Kidney (tissue), 14 donors: ENCODE results near the gene ZNF564. TPM values are rescaled to one million over a fixed set of nuclear protein-coding genes. Genes with fewer than 3 reads are reported as not detected.
"Not testable (repeated sequence)": the region's sequence is repeated elsewhere in the genome, so short reads cannot be mapped to it uniquely, and the experiment has no call there.

Experiments used
- DNase-seq, 5 donors: peaks; one replicate each; pipeline ENCODE4 v3.0.0-alpha.2; 2013 to 2020
- FAIRE-seq: peaks from 2 replicates; lab custom pipeline; 2012; peaks lifted over from hg19 to GRCh38; lab: Jason Lieb, UNC
- H3K27ac ChIP-seq, 2 donors: one replicate each; pipeline ENCODE4 v1.7.0; 2013; ENCODE audit warnings: low read depth in 2 of 2, low read length in 2 of 2, inconsistent platforms in 1 of 2
- H3K27me3 ChIP-seq: one replicate; pipeline ENCODE4 v1.7.1; 2013; ENCODE audit warnings: low read length, inconsistent platforms; ENCODE audit not compliant: control insufficient read depth, insufficient read depth
- H3K36me3 ChIP-seq, 3 donors: one replicate each; pipeline versions ENCODE4 v1.7.0 to v1.7.1; 2013; ENCODE audit warnings: low read length in 3 of 3, control low read depth in 1 of 3, inconsistent platforms in 1 of 3; ENCODE audit not compliant: insufficient read depth in 3 of 3, control insufficient read depth in 2 of 3
- H3K4me1 ChIP-seq, 3 donors: one replicate each; pipeline versions ENCODE4 v1.7.0 to v1.7.1; 2013; ENCODE audit warnings: low read length in 3 of 3, inconsistent platforms in 1 of 3, low read depth in 1 of 3; ENCODE audit not compliant: control insufficient read depth in 2 of 3, insufficient read depth in 2 of 3
- H3K4me3 ChIP-seq, 3 donors: one replicate each; pipeline versions ENCODE4 v1.7.0 to v1.8.1; 2013; ENCODE audit warnings: low read length in 3 of 3, control low read depth in 1 of 3, inconsistent platforms in 1 of 3
- H3K9ac ChIP-seq, 3 donors: one replicate each; pipeline versions ENCODE4 v1.7.0 to v1.7.1; 2013; ENCODE audit warnings: low read length in 3 of 3, control low read depth in 1 of 3, inconsistent platforms in 1 of 3
- H3K9me3 ChIP-seq, 3 donors: one replicate each; pipeline versions ENCODE4 v1.7.0 to v1.7.1; 2013; ENCODE audit warnings: low read length in 3 of 3, control low read depth in 1 of 3, inconsistent platforms in 1 of 3; ENCODE audit not compliant: control insufficient read depth in 2 of 3, insufficient read depth in 1 of 3
- intact Hi-C: fragments of 100-400 bp; cut with DNase I; formaldehyde crosslinking; loops from one replicate; pipeline ENCODE4 v1.11.1; 2022
- polyA plus RNA-seq: library from polyadenylated mRNA; stranded (reverse); fragments of 350-450 nt; fragmentation: Illumina TruSeq; extraction: RNeasy Lipid Tissue Mini Kit (QIAGEN cat#74804); gene quantifications from one replicate; pipeline ENCODE4 v1.2.3, GENCODE V29; 2014; ENCODE audit warnings: low read depth, low replicate concordance; ENCODE audit not compliant: insufficient read depth
- total RNA-seq: library from RNA; stranded (reverse); fragmentation: NEBNext Ultra II Directional; extraction: Animal tissue kit (Norgen Biotek cat#: 25700); gene quantifications from one replicate; pipeline ENCODE4 v1.2.1, GENCODE V29; 2021
- TF ChIP-seq, protein P1 (sequence below): IDR thresholded peaks from 3 replicates; pipeline ENCODE4 v1.5.1; 2012; ENCODE audit warnings: mild to moderate bottlenecking, moderate library complexity, borderline replicate concordance; ENCODE audit not compliant: insufficient read depth; ENCODE audit errors: extremely low read depth
- donor health status: control.
- donor health status: control.
- donor health status: control.
- donor health status: control.
- donor health status: control.
- donor health status: DM: yes; HTN: yes; CAD: no.
- donor health status: Normal renal cell carcinoma (clear cell type).

Gene ZNF564
- total and polyA plus RNA-seq, 2 donors from 2014 or later, result 10.2 to 22.6 TPM

- intact Hi-C loops, result no loop called here
- TF ChIP-seq, protein P1, sequence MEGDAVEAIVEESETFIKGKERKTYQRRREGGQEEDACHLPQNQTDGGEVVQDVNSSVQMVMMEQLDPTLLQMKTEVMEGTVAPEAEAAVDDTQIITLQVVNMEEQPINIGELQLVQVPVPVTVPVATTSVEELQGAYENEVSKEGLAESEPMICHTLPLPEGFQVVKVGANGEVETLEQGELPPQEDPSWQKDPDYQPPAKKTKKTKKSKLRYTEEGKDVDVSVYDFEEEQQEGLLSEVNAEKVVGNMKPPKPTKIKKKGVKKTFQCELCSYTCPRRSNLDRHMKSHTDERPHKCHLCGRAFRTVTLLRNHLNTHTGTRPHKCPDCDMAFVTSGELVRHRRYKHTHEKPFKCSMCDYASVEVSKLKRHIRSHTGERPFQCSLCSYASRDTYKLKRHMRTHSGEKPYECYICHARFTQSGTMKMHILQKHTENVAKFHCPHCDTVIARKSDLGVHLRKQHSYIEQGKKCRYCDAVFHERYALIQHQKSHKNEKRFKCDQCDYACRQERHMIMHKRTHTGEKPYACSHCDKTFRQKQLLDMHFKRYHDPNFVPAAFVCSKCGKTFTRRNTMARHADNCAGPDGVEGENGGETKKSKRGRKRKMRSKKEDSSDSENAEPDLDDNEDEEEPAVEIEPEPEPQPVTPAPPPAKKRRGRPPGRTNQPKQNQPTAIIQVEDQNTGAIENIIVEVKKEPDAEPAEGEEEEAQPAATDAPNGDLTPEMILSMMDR, result peak; percentile 41
- Histone ChIP-seq H3K4me1 (peaks cover 0 to 4% (median 4%) of the 10 kb centered on the region in 3 donors), H3K36me3 (no peaks in the 10 kb centered on the region), H3K9ac (peak overlapping the region; percentile 79 to 88 (median 82)), H3K4me3 (peak overlapping the region; percentile 80 to 83 (median 82)), H3K27ac (peak overlapping the region; percentile 74 to 89), H3K27me3 (no peaks in the 10 kb centered on the region), H3K9me3 (no peaks in the 10 kb centered on the region)
- FAIRE-seq (peak; percentile 98), DNase-seq (peak; percentile 97 to 98 (median 98))
Measured at GRCh38 chr19:12495002-12495802, 56.1 kb downstream of the ZNF564 start.

DNA sequence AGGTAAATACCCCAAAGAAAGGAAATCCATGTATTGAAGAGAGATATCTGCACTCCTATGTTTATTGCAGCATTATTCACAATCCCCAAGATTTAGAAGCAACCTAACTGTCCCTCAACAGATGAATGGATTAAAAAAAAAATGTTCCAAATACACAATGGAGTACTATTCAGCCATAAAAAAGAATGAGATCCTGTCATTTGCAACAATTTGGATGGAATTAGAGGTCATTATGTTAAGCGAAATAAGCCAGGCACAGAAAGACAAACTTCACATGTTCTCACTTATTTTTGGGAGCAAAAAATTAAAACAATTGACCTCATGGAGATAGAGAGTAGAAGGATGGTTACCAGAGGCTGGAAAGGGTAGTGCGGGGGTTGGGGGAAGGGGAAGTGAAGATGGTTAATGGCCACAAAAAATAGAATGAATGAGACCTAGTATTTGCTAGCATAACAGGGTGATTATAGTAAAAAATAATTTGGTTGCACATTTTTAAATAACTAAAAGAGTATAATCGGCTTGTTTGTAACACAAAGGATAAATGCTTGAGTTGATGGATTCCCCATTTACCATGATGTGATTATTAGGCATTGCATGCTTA lies 56.9 kb downstream of the ZNF564 start:
- Histone ChIP-seq H3K4me3 (peak overlapping the region in 2 of 3 donors; percentile 80 to 83), H3K27me3 (no peaks in the 10 kb centered on the region), H3K9ac (peak overlapping the region in 1 of 3 donors; percentile 88), H3K36me3 (no peaks in the 10 kb centered on the region), H3K4me1 (peaks cover 0 to 4% (median 4%) of the 10 kb centered on the region in 3 donors), H3K27ac (no peak overlapping the region), H3K9me3 (no peaks in the 10 kb centered on the region)
- intact Hi-C loops, result no loop called here
- no peak for DNase-seq
- TF ChIP-seq, protein P1, result no peak
- no peak for FAIRE-seq

- H3K4me3 ChIP-seq, intact Hi-C loops, H3K9me3 ChIP-seq, H3K27ac ChIP-seq, H3K9ac ChIP-seq, DNase-seq, H3K27me3 ChIP-seq, FAIRE-seq, H3K36me3 ChIP-seq: not testable (repeated sequence)
- peaks cover 0 to 13% (median 3%) of the 10 kb centered on the region in 3 donors for H3K4me1 ChIP-seq
Measured at GRCh38 chr19:12486265-12486783, 65.0 kb downstream of the ZNF564 start.

DNA sequence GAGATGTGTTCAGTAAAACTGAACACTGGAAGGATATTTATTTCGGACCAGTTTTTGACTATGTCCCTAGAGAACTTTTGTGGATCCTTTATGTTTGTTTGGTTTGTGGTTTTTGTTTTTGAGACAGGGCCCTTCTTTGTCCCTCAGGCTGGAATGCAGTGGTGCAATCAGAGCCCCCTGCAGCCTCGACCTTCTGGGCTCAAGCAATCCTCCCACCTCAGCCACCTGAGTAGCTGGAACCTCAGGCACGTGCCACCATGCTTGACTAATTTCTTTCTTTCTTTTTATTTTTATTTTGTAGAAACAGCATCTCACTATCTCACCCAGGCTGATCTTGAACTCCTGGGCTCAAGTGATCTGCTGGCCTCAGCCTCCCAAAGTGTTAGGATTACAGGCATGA lies 65.7 kb downstream of the ZNF564 start:
- intact Hi-C loops, result no loop called here
- Histone ChIP-seq H3K9ac (no peak overlapping the region), H3K27ac (no peak overlapping the region), H3K27me3 (no peaks in the 10 kb centered on the region), H3K36me3 (no peaks in the 10 kb centered on the region), H3K9me3 (no peaks in the 10 kb centered on the region), H3K4me1 (peaks cover 0 to 13% (median 3%) of the 10 kb centered on the region in 3 donors), H3K4me3 (peak overlapping the region in 1 of 3 donors; percentile 87)
- DNase-seq, result peak in 3 of 5 donors; percentile 23 to 44 (median 30)
- FAIRE-seq, result no peak
- TF ChIP-seq, protein P1, result no peak
